IMR-90 (cell line): ENCODE data around the gene OR51I1. TPM values are rescaled to one million over a fixed set of nuclear protein-coding genes. Genes with fewer than 3 reads are reported as not detected.

ENCODE experiments used
- ATAC-seq: fragments of 200-7000 bp; cut with Tn5 transposase; 2 replicates; pipeline ENCODE4 v1.9.1; 2020; ENCODE audit warnings: low read depth, mild to moderate bottlenecking, moderate library complexity
- BruUV-seq: library from RNA; stranded (reverse); fragments of 400-500 nt; replicated peaks from 2 replicates; lab custom pipeline; 2021; lab: Mats Ljungman, UMichigan
- CTCF ChIA-PET: fragments of 300-600 bp; formaldehyde crosslinking; extraction: SDS; loops from one replicate; lab custom pipeline; 2021; ENCODE audit warnings: antibody characterized with exemption; lab: Yijun Ruan, JAX
- POLR2A ChIA-PET: fragments of 300-600 bp; sonication (Branson Sonifier 250); formaldehyde crosslinking; loops from one replicate; lab custom pipeline; 2022; ENCODE audit warnings: antibody characterized with exemption; ENCODE audit not compliant: unreplicated experiment; lab: Charles Lee
- DNase-seq: peaks from one replicate; pipeline ENCODE4 v3.0.0; 2013
- H2AFZ ChIP-seq: replicated peaks from 2 replicates; pipeline ENCODE3; 2013; ENCODE audit warnings: low read length, mild to moderate bottlenecking; ENCODE audit not compliant: poor library complexity
- H2AK5ac ChIP-seq: 2 replicates; pipeline ENCODE4 v1.6.1; 2013; ENCODE audit warnings: low read depth, low read length, inconsistent platforms
- H2AK9ac ChIP-seq: replicated peaks from 2 replicates; pipeline ENCODE3; 2013; ENCODE audit warnings: mild to moderate bottlenecking, low read depth, low read length, moderate library complexity; ENCODE audit not compliant: poor library complexity
- H2BK120ac ChIP-seq: 2 replicates; pipeline ENCODE4 v1.6.1; 2013; ENCODE audit warnings: low read depth, low read length, inconsistent platforms
- H2BK15ac ChIP-seq: 3 replicates; pipeline ENCODE4 v1.6.1; 2013; ENCODE audit warnings: low read depth, low read length, inconsistent platforms
- H2BK20ac ChIP-seq: 2 replicates; pipeline ENCODE4 v1.6.1; 2013; ENCODE audit warnings: low read depth, mild to moderate bottlenecking, inconsistent platforms, low read length, moderate library complexity
- H2BK5ac ChIP-seq: 2 replicates; pipeline ENCODE4 v1.6.1; 2013; ENCODE audit warnings: mild to moderate bottlenecking, low read depth, low read length, inconsistent platforms; ENCODE audit not compliant: poor library complexity, severe bottlenecking
- H3K14ac ChIP-seq: replicated peaks from 2 replicates; pipeline ENCODE4 v1.6.1; 2013; ENCODE audit warnings: low read depth, low read length, inconsistent platforms
- H3K18ac ChIP-seq: 2 replicates; pipeline ENCODE4 v1.6.1; 2013; ENCODE audit warnings: low read depth, low read length, control low read depth
- H3K23ac ChIP-seq: 2 replicates; pipeline ENCODE4 v1.6.1; 2013; ENCODE audit warnings: low read depth, low read length, inconsistent platforms
- H3K27ac ChIP-seq: 2 replicates; pipeline ENCODE4 v1.5.1; 2013; ENCODE audit warnings: mild to moderate bottlenecking, control low read depth, low read length; ENCODE audit not compliant: insufficient read depth
- H3K27me3 ChIP-seq: 2 replicates; pipeline ENCODE4 v1.6.1; 2013; ENCODE audit warnings: low read length; ENCODE audit not compliant: control insufficient read depth, insufficient read depth
- H3K36me3 ChIP-seq: 2 replicates; pipeline ENCODE4 v1.6.1; 2013; ENCODE audit warnings: low read length, mixed read lengths; ENCODE audit not compliant: control insufficient read depth, insufficient read depth
- H3K4ac ChIP-seq: 2 replicates; pipeline ENCODE4 v1.6.1; 2013; ENCODE audit warnings: low read depth, low read length, inconsistent platforms
- H3K4me1 ChIP-seq: 2 replicates; pipeline ENCODE4 v1.6.1; 2013; ENCODE audit warnings: low read length, mixed read lengths; ENCODE audit not compliant: control insufficient read depth, insufficient read depth
- H3K4me2 ChIP-seq: 2 replicates; pipeline ENCODE4 v1.6.1; 2013; ENCODE audit warnings: low read depth, mild to moderate bottlenecking, control low read depth, low read length, moderate library complexity
- H3K4me3 ChIP-seq: 2 replicates; pipeline ENCODE4 v1.5.1; 2013; ENCODE audit warnings: low read depth, mild to moderate bottlenecking, control low read depth, low read length, moderate library complexity; ENCODE audit not compliant: insufficient read depth
- H3K56ac ChIP-seq: 2 replicates; pipeline ENCODE4 v1.6.1; 2013; ENCODE audit warnings: low read length, inconsistent platforms; ENCODE audit not compliant: insufficient read depth; ENCODE audit errors: extremely low read depth
- H3K79me1 ChIP-seq, 2 experiments: 2 replicates each; pipeline ENCODE4 v1.6.1; 2013; ENCODE audit warnings: low read length in 2 of 2, inconsistent platforms in 1 of 2, low read depth in 1 of 2
- H3K9ac ChIP-seq: 2 replicates; pipeline ENCODE4 v1.6.1; 2013; ENCODE audit warnings: low read depth, low read length, control low read depth
- H3K9me1 ChIP-seq: 2 replicates; pipeline ENCODE4 v1.6.1; 2013; ENCODE audit warnings: low read length, inconsistent platforms; ENCODE audit not compliant: insufficient read depth
- H3K9me3 ChIP-seq: 2 replicates; pipeline ENCODE4 v1.6.1; 2013; ENCODE audit warnings: low read length; ENCODE audit not compliant: control insufficient read depth, insufficient read depth
- H4K20me1 ChIP-seq: 2 replicates; pipeline ENCODE4 v1.6.1; 2013; ENCODE audit warnings: low read length, inconsistent platforms; ENCODE audit not compliant: insufficient read depth
- H4K5ac ChIP-seq: 2 replicates; pipeline ENCODE4 v1.6.1; 2013; ENCODE audit warnings: mild to moderate bottlenecking, low read depth, low read length, control low read depth
- H4K8ac ChIP-seq, 2 experiments: 2 replicates each; pipeline ENCODE4 v1.6.1; 2013; ENCODE audit warnings: low read depth in 2 of 2, low read length in 2 of 2, control low read depth in 1 of 2, inconsistent platforms in 1 of 2
- H4K91ac ChIP-seq: 2 replicates; pipeline ENCODE4 v1.6.1; 2013; ENCODE audit warnings: low read depth, low read length, inconsistent platforms; ENCODE audit not compliant: insufficient read depth
- BHLHE40 ChIP-seq: fragments of 150-350 bp; IDR thresholded peaks from 2 replicates; pipeline ENCODE4 v1.6.1; 2016; ENCODE audit warnings: mild to moderate bottlenecking, low read depth, low read length
- CEBPB ChIP-seq: IDR thresholded peaks from 2 replicates; pipeline ENCODE4 v1.6.1; 2012; ENCODE audit warnings: low read depth, low read length, improper control_type of control experiment
- CHD1 ChIP-seq: IDR thresholded peaks from 2 replicates; pipeline ENCODE4 v1.6.1; 2012; ENCODE audit warnings: low read depth, low read length, improper control_type of control experiment
- FOS ChIP-seq: fragments of 150-350 bp; IDR thresholded peaks from 2 replicates; pipeline ENCODE4 v1.6.1; 2016; ENCODE audit warnings: low read depth, low read length
- MXI1 ChIP-seq: IDR thresholded peaks from 2 replicates; pipeline ENCODE4 v1.6.1; 2012; ENCODE audit warnings: low read depth, mild to moderate bottlenecking, low read length, moderate library complexity, borderline replicate concordance
- POLR2A ChIP-seq: IDR thresholded peaks from 2 replicates; pipeline ENCODE4 v1.6.1; 2012; ENCODE audit warnings: mild to moderate bottlenecking, low read depth, low read length
- RAD21 ChIP-seq: IDR thresholded peaks from 2 replicates; pipeline ENCODE4 v1.6.1; 2012; ENCODE audit warnings: low read length, improper control_type of control experiment
- dilution Hi-C: fragments of 300-500 bp; cut with HindIII; formaldehyde crosslinking; loops from one replicate; pipeline ENCODE4 v1.14.3; 2018; ENCODE audit warnings: low sequenced_read_pairs; ENCODE audit not compliant: unreplicated experiment
- in situ Hi-C: fragments of 300-500 bp; cut with MboI; formaldehyde crosslinking; loops from 3 replicates; pipeline ENCODE4 v1.14.3; 2019; ENCODE audit warnings: low sequenced_read_pairs, inconsistent platforms, mixed read lengths
- intact Hi-C: fragments of 100-400 bp; cut with micrococcal nuclease; formaldehyde crosslinking; loops from 2 replicates; pipeline ENCODE4 v1.10.0; 2022
- polyA plus RNA-seq, 3 experiments: library from polyadenylated mRNA; depleted of rRNA; stranded (reverse); fragments of >200 nt; gene quantifications; 2 replicates each; pipeline ENCODE4 v1.2.3, GENCODE V29; 2012; ENCODE audit warnings: low replicate concordance in 1 of 3
- total RNA-seq: library from RNA; depleted of rRNA; stranded (reverse); fragments of >200 nt; gene quantifications from 2 replicates; pipeline ENCODE4 v1.2.3, GENCODE V29; 2012
- TF ChIP-seq, protein P1 (sequence below): conservative IDR thresholded peaks from 2 replicates; pipeline ENCODE4 v1.5.1; 2012; ENCODE audit warnings: mild to moderate bottlenecking, low read depth, low read length, improper control_type of control experiment
- TF ChIP-seq, protein P2 (sequence below): fragments of 150-350 bp; IDR thresholded peaks from 2 replicates; pipeline ENCODE4 v1.6.1; 2016; ENCODE audit warnings: low read depth, mild to moderate bottlenecking, low read length, moderate library complexity, borderline replicate concordance

OR51I1 gene
- total and polyA plus RNA-seq, 2 of the 4 experiments (the other 2 are of a cell fraction) = not detected

DNA sequence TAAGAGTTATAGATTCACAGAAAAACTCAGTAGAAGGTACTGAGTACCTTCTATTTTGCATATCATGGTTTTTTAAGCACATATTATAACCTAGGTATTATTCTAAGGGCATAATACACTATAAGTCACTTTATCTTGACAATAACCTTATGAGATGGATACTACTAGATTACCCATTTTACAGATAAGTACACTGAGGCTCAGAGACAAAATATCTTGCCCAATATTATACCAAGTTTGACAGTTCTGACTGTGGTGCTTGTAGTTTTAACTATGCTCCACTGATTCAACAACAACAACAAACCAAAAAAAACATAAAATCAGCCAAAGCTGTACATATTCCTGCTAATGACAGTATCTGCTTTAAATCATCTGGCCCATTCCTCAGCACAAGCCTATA lies 47.2 kb downstream of the OR51I1 start:
- H2BK20ac ChIP-seq = no peak overlapping the region
- H3K4me2 ChIP-seq = no peak overlapping the region
- intact Hi-C loops = no loop called here
- H2BK15ac ChIP-seq = no peak overlapping the region
- no peak overlapping the region for H2BK5ac ChIP-seq
- H3K18ac ChIP-seq = no peak overlapping the region
- BruUV-seq = no TSS peak
- no peak for DNase-seq
- H4K20me1 ChIP-seq = no peaks in the 10 kb centered on the region
- H3K9me3 ChIP-seq = no peaks in the 10 kb centered on the region
- no peak overlapping the region for H3K9ac ChIP-seq
- no peak for ATAC-seq
- POLR2A ChIA-PET = no interaction called here
- H2AFZ ChIP-seq = no peak overlapping the region
- no peaks in the 10 kb centered on the region for H3K36me3 ChIP-seq
- no peak overlapping the region for H2AK9ac ChIP-seq
- H4K5ac ChIP-seq = no peak overlapping the region
- H4K8ac ChIP-seq = no peak overlapping the region
- H3K9me1 ChIP-seq = no peaks in the 10 kb centered on the region
- no peak overlapping the region for H3K4me3 ChIP-seq
- no peak overlapping the region for H2AK5ac ChIP-seq
- no peak overlapping the region for H3K14ac ChIP-seq
- H3K79me1 ChIP-seq = no peaks in the 10 kb centered on the region
- H2BK120ac ChIP-seq = no peak overlapping the region
- no peak overlapping the region for H3K56ac ChIP-seq
- H3K23ac ChIP-seq = no peak overlapping the region
- TF ChIP-seq CHD1 (no peak), CEBPB (no peak), FOS (no peak), RAD21 (no peak), BHLHE40 (no peak), POLR2A (no peak), MXI1 (no peak)
- TF ChIP-seq, protein P1, sequence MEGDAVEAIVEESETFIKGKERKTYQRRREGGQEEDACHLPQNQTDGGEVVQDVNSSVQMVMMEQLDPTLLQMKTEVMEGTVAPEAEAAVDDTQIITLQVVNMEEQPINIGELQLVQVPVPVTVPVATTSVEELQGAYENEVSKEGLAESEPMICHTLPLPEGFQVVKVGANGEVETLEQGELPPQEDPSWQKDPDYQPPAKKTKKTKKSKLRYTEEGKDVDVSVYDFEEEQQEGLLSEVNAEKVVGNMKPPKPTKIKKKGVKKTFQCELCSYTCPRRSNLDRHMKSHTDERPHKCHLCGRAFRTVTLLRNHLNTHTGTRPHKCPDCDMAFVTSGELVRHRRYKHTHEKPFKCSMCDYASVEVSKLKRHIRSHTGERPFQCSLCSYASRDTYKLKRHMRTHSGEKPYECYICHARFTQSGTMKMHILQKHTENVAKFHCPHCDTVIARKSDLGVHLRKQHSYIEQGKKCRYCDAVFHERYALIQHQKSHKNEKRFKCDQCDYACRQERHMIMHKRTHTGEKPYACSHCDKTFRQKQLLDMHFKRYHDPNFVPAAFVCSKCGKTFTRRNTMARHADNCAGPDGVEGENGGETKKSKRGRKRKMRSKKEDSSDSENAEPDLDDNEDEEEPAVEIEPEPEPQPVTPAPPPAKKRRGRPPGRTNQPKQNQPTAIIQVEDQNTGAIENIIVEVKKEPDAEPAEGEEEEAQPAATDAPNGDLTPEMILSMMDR = no peak
- TF ChIP-seq, protein P2, sequence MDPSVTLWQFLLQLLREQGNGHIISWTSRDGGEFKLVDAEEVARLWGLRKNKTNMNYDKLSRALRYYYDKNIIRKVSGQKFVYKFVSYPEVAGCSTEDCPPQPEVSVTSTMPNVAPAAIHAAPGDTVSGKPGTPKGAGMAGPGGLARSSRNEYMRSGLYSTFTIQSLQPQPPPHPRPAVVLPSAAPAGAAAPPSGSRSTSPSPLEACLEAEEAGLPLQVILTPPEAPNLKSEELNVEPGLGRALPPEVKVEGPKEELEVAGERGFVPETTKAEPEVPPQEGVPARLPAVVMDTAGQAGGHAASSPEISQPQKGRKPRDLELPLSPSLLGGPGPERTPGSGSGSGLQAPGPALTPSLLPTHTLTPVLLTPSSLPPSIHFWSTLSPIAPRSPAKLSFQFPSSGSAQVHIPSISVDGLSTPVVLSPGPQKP = no peak
- no peak overlapping the region for H4K91ac ChIP-seq
- no peaks in the 10 kb centered on the region for H3K27me3 ChIP-seq
- H3K4me1 ChIP-seq = no peaks in the 10 kb centered on the region
- dilution Hi-C loops = no loop called here
- H3K27ac ChIP-seq = no peak overlapping the region
- in situ Hi-C loops = no loop called here
- no peak overlapping the region for H3K4ac ChIP-seq
- CTCF ChIA-PET = interaction anchor here (0.6 kb wide), 1 partner anchor 1532 kb away, joined by 7 read pairs; the partner anchor contains the start of gene ZNF215
